H7 (cell line): ENCODE results near the gene LIX1. TPM values are rescaled to one million over a fixed set of nuclear protein-coding genes. Genes with fewer than 3 reads are reported as not detected.

ENCODE experiments used
- DNase-seq: peaks from one replicate; pipeline ENCODE4 v3.0.0; 2012
- H3K27me3 ChIP-seq: 2 replicates; pipeline ENCODE4 v1.6.0; 2011; ENCODE audit warnings: mild to moderate bottlenecking, low read length; ENCODE audit not compliant: control insufficient read depth, insufficient read depth
- H3K36me3 ChIP-seq: replicated peaks from 2 replicates; pipeline ENCODE4 v1.5.1; 2011; ENCODE audit warnings: low read length; ENCODE audit not compliant: control insufficient read depth, insufficient read depth
- H3K4me3 ChIP-seq: 2 replicates; pipeline ENCODE4 v1.5.1; 2011; ENCODE audit warnings: low read depth, mild to moderate bottlenecking, control low read depth, low read length, moderate library complexity; ENCODE audit not compliant: insufficient read depth
- total RNA-seq: library from RNA; depleted of rRNA; stranded (reverse); fragments of >200 nt; shearing (Covaris generic); gene quantifications from 2 replicates; pipeline ENCODE4 v1.2.3, GENCODE V29; 2014; rRNA removed

The LIX1 gene
- total RNA-seq, 1 experiment from 2014 or later, result 0.14 TPM

DNA sequence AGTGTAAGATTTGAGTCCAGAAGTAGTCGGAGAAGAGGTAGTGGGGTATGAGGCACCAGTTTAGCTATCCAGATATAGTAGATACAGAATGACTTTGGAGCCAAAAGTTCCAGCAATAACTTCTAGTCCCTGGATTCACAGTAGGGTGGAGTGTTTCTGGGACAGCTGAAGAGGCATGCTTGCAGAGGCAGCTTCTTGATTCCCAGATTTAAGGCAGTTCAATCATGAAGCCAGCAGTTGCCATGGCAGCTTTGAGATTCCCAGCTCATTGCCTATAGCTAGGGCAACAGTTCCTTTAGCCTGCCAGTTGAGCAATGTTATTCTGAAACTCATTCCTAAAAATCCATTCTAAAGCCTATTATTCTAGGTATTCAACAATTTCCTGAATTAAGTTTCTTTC, 79.2 kb downstream of the LIX1 start:
- no peaks in the 10 kb centered on the region for H3K36me3 ChIP-seq
- H3K4me3 ChIP-seq, result no peak overlapping the region
- no peak for DNase-seq
- H3K27me3 ChIP-seq, result no peaks in the 10 kb centered on the region

GRCh38 chr5:97062046-97062445, 80.4 kb downstream of the LIX1 start:
- Histone ChIP-seq H3K27me3 (no peaks in the 10 kb centered on the region), H3K4me3 (no peak overlapping the region), H3K36me3 (no peaks in the 10 kb centered on the region)
- no peak for DNase-seq

GRCh38 chr5:97056263-97056662, 86.1 kb downstream of the LIX1 start:
- Histone ChIP-seq H3K27me3 (no peaks in the 10 kb centered on the region), H3K36me3 (no peaks in the 10 kb centered on the region), H3K4me3 (no peak overlapping the region)
- DNase-seq, result no peak

- no peak for DNase-seq
- no peaks in the 10 kb centered on the region for H3K27me3 ChIP-seq
- no peaks in the 10 kb centered on the region for H3K36me3 ChIP-seq
- no peak overlapping the region for H3K4me3 ChIP-seq
These were observed 93.2 kb downstream of the LIX1 start for GRCh38 chr5:97049175-97049574.

GRCh38 chr5:97047076-97047475, 95.3 kb downstream of the LIX1 start:
- Histone ChIP-seq H3K27me3 (no peaks in the 10 kb centered on the region), H3K4me3 (no peak overlapping the region), H3K36me3 (no peaks in the 10 kb centered on the region)
- DNase-seq, result no peak

DNA sequence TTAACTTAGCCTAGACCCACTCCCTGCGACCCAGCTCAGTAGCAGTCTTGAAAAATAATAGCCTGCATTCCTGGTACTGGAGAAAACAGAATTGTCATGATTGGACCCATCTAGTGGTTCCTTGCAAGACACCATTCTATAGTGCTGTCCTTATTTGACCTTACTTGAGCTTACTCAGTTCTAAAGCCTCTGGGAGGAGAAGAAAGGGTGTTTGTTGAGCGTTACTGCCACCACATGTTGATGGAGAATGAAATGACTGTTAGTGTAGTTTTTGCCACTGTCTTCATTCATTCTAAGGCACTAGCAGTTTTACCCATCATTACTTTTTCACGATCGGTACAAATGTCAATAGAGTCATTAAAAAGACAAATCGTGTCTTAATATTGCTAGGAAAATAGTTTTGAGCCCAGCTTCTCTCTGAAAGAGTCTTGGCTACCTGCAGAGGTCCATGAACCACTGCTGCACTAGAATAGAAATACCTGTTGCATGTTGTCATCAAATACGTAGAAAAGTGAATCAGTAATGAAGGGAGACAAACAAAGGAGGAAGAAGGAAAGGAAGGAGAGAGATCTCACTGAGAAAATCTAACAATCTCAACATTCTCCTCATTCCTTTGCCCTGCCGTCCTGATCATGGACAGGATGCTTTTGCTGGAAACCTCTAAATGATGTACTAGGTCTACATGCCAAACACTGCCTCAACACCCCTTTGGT, 96.0 kb downstream of the LIX1 start:
- H3K27me3 ChIP-seq, result no peaks in the 10 kb centered on the region
- DNase-seq, result no peak
- no peaks in the 10 kb centered on the region for H3K36me3 ChIP-seq
- H3K4me3 ChIP-seq, result no peak overlapping the region

- Histone ChIP-seq H3K36me3 (no peaks in the 10 kb centered on the region), H3K27me3 (no peaks in the 10 kb centered on the region), H3K4me3 (no peak overlapping the region)
- DNase-seq, result peak; percentile 31
These were observed 98.4 kb downstream of the LIX1 start for GRCh38 chr5:97044052-97044451.

DNA sequence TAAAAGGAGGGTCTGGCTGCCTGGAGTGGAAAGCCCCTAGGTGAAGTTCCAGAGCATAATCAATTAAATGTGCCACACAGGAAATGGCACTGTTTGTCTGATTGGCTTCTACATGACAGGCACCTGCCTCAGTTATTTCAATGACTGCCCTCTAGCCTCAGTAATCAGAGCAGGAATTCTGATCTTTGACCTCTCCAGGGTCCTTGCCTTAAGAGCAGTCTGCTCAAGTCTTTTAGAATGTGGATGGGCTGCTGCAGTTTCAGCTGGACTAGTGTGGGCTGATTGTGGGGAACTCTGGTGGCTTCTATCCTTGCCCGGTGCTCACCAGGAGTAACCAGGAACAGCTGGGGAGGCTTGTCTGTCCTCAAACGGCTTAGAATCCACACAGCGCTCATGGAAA, 98.9 kb downstream of the LIX1 start:
- Histone ChIP-seq H3K36me3 (no peaks in the 10 kb centered on the region), H3K27me3 (no peaks in the 10 kb centered on the region), H3K4me3 (no peak overlapping the region)
- DNase-seq, result no peak

- H3K36me3 ChIP-seq, result no peaks in the 10 kb centered on the region
- H3K4me3 ChIP-seq, result no peak overlapping the region
- H3K27me3 ChIP-seq, result no peaks in the 10 kb centered on the region
- no peak for DNase-seq
These were observed 99.4 kb downstream of the LIX1 start for GRCh38 chr5:97042996-97043395.

Other genes starting within 250 kb of the LIX1 start
- 2.8 and 3.7 TPM in 2 replicates for gene LNPEP, start 206.5 kb downstream of the LIX1 start, total RNA-seq
- 19.5 and 20.4 TPM in 2 replicates for gene RIOK2, start 40.6 kb upstream of the LIX1 start, total RNA-seq